ENCODE data around the gene RAB44.
"Not testable (repeated sequence)": the region's sequence is repeated elsewhere in the genome, so short reads cannot be mapped to it uniquely, and the experiment has no call there.

The RAB44 gene, protein sequence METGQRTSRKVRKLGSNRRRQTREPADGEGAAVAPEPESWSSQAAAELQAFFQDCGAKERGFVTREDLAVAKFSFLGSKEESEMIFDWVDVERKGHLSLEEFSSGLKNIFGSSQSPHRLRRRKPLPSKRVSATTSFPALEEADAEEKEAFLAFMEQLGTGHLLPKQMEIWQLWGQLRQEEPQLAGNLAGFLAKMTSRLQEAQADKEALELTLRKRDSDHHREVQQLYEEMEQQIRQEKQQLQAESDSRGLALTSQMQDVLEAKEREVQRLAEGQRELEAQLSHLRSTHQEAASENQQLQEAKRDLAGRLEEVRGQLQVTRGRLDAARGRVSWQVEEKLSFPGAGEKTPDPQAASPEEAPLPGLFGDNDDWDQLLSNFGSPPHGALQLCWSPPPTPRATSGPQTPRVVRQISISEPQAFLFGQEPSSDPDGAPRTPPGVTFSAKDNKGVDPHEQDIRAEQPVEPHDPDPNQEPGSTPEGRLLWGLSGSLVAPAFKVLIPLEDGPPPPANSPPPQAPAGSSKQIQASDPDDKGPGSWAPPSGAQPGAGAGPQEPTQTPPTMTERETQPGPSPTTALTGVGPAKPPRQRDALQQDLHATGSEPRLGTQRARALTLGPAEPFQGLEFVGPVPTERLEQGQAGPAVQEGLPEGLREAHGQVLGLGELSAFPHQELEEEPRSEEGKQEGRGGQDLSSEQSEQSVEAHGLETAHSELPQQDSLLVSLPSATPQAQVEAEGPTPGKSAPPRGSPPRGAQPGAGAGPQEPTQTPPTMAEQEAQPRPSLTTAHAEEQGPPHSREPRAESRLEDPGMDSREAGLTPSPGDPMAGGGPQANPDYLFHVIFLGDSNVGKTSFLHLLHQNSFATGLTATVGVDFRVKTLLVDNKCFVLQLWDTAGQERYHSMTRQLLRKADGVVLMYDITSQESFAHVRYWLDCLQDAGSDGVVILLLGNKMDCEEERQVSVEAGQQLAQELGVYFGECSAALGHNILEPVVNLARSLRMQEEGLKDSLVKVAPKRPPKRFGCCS

DNA sequence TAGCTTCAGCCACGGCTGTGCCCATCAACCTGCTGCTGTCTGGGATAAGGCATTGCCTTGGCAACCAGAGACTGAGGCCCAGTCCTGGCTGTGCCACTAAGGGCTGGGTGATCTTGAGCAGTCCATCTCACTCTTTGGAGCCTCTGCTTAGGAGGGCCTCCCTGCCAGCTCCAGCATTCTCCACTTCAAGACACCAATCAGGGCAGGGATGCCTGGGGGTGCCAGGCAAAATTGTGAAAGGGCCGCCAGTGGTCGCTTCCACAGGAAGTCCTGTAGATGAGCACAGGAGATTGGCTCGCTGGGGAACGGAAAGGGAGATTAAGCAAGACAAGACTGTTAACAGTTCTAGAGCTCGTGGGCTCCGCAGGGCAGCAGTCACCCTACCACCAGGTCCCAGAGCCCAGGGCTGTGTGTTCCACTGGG, at the start of gene RAB44:
TSS of gene RAB44 (plus strand) at position 346 of the 423 bp plus-strand sequence. CDS start 6,410 bp downstream, outside the sequence.
- DNase-seq: no peak

- no peak for DNase-seq
These were observed 48.5 kb upstream of the RAB44 start for GRCh38 chr6:36649086-36649485.

GRCh38 chr6:36649701-36650484, 47.7 kb upstream of the RAB44 start:
- no peak for DNase-seq

DNA sequence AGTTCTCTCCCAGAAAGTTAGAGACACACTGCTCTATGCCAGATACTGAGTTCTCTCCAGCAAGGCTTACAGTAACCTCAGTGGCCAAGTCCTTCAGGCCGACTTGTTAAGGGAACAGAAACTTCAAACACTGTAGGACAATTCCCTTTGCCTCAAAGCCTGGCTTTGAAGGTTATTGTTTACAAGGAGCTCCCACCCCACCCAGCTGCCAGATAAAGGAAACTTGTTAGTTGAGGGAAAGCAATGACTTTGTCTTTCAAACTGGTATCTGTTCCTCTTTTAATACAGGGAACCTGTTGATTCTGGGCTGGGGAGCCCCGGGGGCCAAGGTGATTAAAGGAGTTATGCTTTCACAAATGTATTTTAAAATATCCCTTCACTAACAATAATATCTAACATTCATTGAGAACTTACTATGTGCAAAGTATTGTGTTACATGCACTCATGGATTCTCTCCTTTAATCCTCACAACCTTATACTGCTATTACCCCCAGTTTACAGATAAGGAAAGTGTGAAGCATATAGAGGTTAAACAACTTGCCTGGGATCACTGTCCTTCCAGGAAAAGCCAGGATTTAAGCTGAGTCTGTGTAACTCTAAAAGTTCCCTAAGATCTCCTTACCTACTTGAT, 46.7 kb upstream of the RAB44 start:
- DNase-seq: peak; percentile 11

DNA sequence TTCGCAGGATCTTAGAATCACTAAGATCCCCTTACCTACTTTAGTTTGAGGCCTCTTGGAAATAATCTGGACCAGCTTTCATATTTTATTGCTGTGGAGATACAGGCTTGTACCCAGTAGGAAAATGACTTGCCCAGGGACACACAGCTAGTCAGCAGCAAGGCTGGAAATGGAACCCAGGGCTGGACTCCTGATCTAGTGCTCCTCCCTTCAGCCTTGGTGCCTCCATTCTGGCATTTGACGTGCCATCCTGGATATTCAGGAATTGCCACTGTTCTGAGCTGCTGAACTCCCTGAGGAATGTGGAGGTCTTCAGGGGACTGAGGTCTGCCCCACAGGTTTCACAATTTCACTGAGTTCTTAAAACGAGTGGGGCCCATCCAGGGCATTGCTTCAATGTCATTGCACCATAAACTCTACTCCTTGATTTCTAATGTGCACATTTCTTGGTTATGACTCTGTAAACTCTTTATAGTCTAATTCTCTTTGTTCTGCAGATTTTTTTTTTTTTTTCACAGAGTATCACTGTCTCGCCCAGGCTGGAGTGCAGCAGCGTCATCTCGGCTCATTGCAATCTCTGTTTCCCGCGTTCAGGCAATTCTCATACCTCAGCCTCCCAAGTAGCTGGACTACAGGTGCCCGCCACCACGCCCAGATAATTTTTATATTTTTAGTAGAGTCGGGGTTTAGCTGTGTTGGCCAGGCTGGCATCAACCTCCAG, 45.8 kb upstream of the RAB44 start:
- no peak for DNase-seq

- DNase-seq: not testable (repeated sequence)
These were observed 43.2 kb upstream of the RAB44 start for GRCh38 chr6:36654469-36654868.

DNA sequence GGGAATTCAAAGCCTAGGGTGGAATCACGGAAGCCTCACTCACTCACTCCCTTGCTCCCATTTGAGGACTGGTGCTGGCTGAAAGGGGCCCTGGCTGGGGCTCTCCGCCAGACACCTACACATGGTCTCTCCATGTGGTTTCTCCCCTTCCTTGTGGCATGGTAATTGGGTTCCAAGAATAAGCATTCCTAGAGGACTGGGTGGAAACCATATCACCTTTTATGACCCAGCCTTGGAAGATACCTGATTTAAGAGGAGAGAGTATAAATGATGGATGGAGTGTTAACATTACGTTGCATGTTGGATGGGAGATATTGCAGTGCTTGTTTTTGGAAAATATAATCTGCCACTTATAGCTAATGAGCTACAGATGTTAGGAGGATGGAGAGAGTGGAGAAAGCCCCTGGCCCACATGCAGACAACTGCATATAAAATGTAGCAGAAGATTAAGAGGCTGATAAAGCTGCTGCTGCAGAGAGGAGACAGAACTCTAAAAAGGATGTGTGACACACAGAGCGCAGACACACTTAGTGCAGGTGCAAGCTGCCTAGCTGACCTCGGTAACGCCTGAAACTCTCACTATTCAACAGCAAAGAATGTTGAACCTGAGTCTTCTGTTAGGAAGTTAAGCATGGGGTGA, 42.4 kb upstream of the RAB44 start:
- DNase-seq: no peak

- no peak for DNase-seq
These were observed 41.2 kb upstream of the RAB44 start for GRCh38 chr6:36656441-36656840.

- no peak for DNase-seq
These were observed 40.4 kb upstream of the RAB44 start for GRCh38 chr6:36657271-36657670.

DNA sequence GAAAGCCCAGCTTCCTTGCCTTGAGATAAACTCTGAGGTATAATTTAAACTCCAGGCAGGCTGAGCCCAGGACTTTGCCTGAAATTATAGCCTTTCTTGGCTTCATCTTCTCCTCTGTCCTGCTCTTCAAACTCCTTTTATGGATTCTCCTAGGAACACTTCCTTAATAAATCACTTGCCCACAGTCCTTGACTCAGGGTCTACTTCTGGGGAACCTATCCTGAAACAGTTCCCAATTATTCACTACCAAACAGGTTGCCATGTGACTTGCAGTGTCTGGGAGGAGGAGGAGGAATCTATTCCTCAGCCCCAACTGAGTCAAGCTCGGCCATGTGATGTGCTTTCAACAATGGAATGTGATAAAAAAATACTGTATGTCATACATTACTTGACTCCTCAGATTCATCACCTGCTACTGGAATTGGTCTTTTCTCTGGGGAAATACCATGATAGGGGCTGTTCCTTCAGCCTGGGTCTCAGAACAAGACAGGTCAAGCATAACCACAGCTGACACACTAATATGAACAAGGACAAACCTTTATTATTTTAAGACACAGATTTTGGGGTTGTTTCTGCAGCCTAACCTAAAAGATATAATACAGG, 39.6 kb upstream of the RAB44 start:
- DNase-seq: no peak

DNA sequence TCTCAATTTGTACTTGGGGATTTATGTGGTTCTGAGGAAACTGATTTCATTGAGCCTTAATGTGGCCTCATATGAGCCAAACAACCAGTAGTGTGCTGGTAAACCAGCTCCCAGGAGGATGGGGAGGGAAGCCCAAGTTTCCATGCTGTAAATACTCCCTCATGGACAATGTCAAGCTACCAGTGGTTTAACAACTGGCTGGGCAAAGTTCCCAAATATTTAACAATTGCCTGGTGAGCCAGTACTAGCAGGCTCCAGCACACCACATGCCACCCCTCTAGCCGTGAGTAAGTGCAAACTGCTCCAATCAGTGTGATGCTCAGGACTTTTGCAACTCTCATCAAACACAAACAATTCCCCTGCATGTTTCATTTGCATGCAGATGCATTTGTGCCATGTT, 38.4 kb upstream of the RAB44 start:
- no peak for DNase-seq

- DNase-seq: no peak
These were observed 36.7 kb upstream of the RAB44 start for GRCh38 chr6:36660771-36661471.

DNA sequence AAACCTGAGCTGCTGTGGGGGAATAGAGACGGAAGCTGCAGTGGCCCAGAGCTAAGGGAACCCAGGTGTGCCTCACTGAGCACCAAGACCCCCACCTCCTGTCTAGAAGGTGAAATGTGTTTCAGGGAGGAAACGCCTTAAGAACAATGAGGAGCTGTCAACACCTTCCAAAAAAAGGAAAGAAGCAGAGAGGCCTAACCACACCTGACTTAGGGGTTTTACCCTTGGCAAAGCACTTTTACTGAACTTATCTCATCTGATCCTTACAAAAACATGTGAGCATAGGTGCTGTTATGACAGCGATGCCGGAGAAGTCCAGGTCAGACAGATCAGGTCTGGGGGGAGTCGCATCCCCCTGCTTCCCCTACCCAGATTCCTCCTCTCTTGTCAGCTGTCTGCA, 35.2 kb upstream of the RAB44 start:
- DNase-seq: no peak

DNA sequence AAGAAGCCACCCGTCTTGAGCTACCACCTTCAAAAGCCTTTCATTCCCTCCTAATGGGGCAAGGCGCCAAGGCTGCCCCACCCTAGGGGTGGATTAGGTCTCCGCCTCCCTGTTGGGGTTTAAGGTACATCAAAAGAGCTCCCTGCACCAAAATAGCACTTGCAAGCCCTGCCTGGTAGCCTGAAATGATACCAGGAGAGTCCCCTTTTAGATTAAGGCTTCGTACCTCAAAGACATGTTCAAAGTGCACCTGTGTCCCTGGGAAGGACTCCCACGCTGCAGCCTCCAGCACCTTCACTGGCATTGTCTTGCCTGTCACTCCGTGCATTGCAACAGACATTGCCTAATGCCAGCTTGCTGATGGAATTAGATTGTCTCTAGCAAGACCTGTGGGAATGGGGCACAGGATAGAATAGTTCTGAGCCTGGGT, 34.8 kb upstream of the RAB44 start:
- DNase-seq: no peak

GRCh38 chr6:36663504-36664446, 33.9 kb upstream of the RAB44 start:
- DNase-seq: no peak

- no peak for DNase-seq
These were observed 32.4 kb upstream of the RAB44 start for GRCh38 chr6:36665180-36665579.

DNA sequence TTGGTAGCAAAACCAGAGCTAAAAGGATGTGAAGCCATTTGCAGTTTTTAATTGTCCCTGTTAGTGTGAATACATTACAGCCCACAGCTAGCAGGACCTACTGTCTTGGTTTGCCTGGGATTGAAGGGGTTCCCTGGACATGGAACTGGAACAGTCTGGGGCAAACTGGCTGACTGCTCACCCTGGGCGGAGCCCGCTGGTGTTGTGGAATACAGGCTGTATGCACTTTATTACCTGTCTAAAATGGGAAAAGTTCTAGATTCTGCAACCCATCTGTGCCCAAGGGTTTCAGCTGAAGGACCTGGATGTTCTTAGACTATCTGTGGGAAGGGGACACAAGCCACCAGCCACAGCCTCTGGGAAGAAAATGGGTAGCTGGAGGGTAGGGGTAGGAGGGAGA, 31.3 kb upstream of the RAB44 start:
- DNase-seq: no peak

- DNase-seq: no peak
These were observed 30.6 kb upstream of the RAB44 start for GRCh38 chr6:36666826-36667591.

All from CD4-positive, alpha-beta T cell treated with Interleukin-17A for 1 hour (primary cell).